ENCODE results near the gene RBM28. TPM values are rescaled to one million over a fixed set of nuclear protein-coding genes. Genes with fewer than 3 reads are reported as not detected.

The RBM28 gene
- total RNA-seq, 1 donor from 2014 or later, result 20.9 TPM

DNA sequence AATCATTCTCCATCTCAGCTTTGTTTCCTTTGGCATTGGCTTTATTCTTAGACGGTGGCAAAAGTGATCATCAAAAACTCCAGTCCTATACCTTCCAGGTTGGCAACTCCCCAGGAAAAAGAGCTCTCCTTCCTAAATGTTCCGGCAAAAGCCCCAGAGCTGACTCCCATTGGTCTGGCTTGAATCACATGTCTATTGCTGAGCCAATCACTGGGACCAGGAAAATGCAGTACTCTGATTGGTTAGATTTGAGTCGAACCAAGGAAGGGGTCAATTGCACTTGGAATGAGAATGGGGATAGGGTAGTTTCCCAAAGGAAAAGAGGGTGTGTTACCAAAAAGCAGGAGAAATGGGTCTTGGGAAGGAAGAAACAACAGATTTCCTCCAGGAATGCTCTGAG lies 80.3 kb downstream of the RBM28 start:
- TF ChIP-seq POLR2AphosphoS5 (IDR thresholded peaks at IDR 0.05; ENCODE audit: insufficient read depth in 1 of 2, low read depth in 1 of 2) (no peak), POLR2A (IDR thresholded peaks at IDR 0.05) (no peak)
- TF ChIP-seq, protein P1, sequence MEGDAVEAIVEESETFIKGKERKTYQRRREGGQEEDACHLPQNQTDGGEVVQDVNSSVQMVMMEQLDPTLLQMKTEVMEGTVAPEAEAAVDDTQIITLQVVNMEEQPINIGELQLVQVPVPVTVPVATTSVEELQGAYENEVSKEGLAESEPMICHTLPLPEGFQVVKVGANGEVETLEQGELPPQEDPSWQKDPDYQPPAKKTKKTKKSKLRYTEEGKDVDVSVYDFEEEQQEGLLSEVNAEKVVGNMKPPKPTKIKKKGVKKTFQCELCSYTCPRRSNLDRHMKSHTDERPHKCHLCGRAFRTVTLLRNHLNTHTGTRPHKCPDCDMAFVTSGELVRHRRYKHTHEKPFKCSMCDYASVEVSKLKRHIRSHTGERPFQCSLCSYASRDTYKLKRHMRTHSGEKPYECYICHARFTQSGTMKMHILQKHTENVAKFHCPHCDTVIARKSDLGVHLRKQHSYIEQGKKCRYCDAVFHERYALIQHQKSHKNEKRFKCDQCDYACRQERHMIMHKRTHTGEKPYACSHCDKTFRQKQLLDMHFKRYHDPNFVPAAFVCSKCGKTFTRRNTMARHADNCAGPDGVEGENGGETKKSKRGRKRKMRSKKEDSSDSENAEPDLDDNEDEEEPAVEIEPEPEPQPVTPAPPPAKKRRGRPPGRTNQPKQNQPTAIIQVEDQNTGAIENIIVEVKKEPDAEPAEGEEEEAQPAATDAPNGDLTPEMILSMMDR (IDR thresholded peaks at IDR 0.05), result no peak
- no peak overlapping the region for H3K27ac ChIP-seq
- no peaks in the 10 kb centered on the region for H3K27me3 ChIP-seq
- H3K4me3 ChIP-seq, result no peak overlapping the region
- no peaks in the 10 kb centered on the region for H3K36me3 ChIP-seq
- H3K9me3 ChIP-seq, result no peaks in the 10 kb centered on the region
- DNase-seq (ENCODE audit: extremely low spot score in 2 of 2), result no peak
- intact Hi-C loops (cut with DNase I), result no loop called here
- peaks cover 46% of the 10 kb centered on the region for H3K4me1 ChIP-seq

DNA sequence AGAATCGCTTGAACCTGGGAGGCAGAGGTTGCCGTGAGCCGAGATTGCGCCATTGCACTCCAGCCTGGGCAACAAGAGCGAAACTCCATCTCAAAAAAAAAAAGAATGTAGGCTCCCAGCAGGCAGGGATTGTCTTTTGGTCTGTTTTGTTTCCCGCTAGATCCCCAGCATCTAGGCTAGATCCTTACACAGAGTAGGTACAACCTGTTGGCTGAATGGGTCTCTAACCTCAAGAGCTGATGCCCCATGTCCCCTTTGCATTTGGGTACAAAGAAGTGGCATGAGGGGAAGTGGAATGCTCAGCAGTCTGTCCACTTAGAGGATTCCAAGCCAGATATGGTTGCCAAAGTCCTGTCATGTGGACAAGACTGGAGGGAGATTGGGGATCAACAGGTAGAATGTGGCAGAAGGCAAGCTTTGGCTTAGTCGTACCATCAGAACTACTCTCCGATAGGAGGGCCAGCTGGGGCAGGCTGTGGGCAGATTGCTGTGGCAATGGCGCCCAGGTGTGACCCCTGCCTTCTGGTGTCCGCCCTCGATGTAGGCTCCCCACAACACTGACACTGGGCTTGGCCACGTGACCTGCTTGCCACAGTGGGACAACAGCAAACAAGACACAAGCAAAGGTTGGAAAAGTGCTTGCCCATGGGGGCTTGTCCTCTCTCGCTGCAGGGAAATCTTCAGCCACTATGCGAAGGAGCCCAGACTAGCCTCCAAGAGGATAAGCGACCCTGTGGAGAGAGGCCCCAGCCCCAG lies 81.3 kb downstream of the RBM28 start:
- no peaks in the 10 kb centered on the region for H3K36me3 ChIP-seq
- DNase-seq (ENCODE audit: extremely low spot score in 2 of 2), result no peak
- H3K9me3 ChIP-seq, result no peaks in the 10 kb centered on the region
- TF ChIP-seq POLR2A (IDR thresholded peaks at IDR 0.05), result no peak
- no peak for TF ChIP-seq POLR2AphosphoS5 (IDR thresholded peaks at IDR 0.05; ENCODE audit: insufficient read depth in 1 of 2, low read depth in 1 of 2)
- TF ChIP-seq, protein P1 (IDR thresholded peaks at IDR 0.05), result no peak
- intact Hi-C loops (cut with DNase I), result no loop called here
- H3K27me3 ChIP-seq, result no peaks in the 10 kb centered on the region
- H3K4me3 ChIP-seq, result no peak overlapping the region
- no peak overlapping the region for H3K27ac ChIP-seq
- peaks cover 36% of the 10 kb centered on the region for H3K4me1 ChIP-seq

DNA sequence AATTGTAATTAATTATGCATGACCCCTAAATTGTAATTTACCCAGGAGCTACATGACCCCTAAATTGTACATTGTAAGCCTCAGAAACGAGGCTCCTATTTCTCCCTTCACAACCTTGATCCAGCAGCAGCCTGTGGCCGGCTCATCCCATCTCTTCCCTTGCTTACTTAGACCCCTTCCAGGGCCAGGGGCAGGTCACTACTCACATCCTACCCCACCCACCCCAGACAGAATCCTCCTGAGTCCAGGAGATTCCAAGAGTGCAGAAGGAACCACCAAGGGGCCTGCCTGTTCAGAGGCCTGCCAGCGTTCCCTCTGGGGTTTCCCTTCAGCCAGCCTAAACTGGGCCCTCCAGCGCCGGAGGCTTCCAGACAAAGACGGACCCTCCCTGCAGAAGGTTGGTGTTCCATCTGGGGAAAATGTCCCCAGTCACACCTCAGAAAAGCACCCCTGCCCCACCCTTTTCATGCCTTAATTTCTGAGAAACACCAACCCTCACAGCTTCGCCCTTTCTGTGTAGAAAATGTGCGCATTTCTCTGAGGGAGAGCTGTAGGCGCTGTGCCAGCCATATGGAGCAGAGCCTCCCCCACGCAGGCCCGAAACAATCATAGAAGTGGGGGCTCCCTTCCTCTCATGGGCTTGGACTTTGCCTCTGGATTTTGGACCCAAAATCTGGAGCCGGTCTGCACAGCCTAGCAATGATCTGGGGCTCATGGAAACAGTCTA lies 83.5 kb downstream of the RBM28 start:
- TF ChIP-seq POLR2A (IDR thresholded peaks at IDR 0.05) (no peak), POLR2AphosphoS5 (IDR thresholded peaks at IDR 0.05; ENCODE audit: insufficient read depth in 1 of 2, low read depth in 1 of 2) (no peak)
- TF ChIP-seq, protein P1 (IDR thresholded peaks at IDR 0.05), result no peak
- Histone ChIP-seq H3K27ac (peak overlapping the region; percentile 39), H3K4me3 (no peak overlapping the region), H3K4me1 (peaks cover 16% of the 10 kb centered on the region), H3K9me3 (no peaks in the 10 kb centered on the region), H3K27me3 (no peaks in the 10 kb centered on the region), H3K36me3 (no peaks in the 10 kb centered on the region)
- intact Hi-C loops (cut with DNase I), result no loop called here
- no peak for DNase-seq (ENCODE audit: extremely low spot score in 2 of 2)

DNA sequence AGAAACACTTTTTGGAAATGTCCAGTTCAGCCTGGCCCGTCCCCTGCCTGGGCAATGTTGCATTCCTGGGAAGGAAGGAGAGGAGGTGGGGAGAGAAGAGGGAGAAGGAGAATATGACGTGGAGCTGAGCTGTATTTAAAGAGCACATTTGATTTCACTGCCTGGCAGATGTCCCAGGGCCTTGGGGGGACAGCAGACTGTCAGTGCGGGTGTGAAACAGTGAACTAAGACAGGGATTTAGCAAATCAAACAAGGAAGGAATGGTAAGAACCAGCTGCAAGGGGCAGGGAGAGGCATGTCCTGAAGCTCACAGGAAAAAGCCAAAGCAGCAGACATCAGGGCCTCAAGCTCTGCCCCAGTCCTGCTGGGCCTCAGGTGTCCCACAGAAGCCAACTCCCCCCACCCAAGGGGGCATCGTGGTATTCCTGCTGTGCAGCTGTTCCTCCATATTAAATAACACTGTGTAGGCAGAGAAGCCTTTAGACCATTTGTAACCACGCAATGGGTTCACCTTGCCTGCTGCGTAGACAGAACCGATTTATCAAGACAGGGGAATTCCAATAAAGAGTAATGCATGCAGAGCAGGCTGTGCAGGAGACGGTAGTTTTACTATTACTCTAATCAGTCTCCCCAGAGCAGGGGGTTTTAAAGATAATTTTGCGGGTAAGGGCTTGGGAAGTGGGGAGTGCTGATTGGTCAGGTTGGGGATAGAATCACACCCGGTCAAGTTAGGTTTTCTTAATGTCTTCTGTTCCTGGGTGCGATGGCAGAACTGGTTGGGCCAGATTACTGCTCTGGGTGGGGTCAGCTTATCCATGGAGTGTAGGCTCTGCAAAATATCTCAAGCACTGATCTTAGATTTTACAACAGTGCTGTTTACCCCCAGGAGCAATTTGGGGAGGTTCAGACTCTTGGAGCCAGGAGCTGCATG lies 84.3 kb downstream of the RBM28 start:
- no peak for DNase-seq (ENCODE audit: extremely low spot score in 2 of 2)
- H3K27ac ChIP-seq, result peak overlapping the region; percentile 8
- intact Hi-C loops (cut with DNase I), result no loop called here

More for the DNA sequence above, 84.3 kb downstream of the RBM28 start:
- Histone ChIP-seq H3K4me1 (peaks cover 16% of the 10 kb centered on the region), H3K9me3 (no peaks in the 10 kb centered on the region), H3K27me3 (no peaks in the 10 kb centered on the region), H3K36me3 (no peaks in the 10 kb centered on the region), H3K4me3 (no peak overlapping the region)
- TF ChIP-seq POLR2AphosphoS5 (IDR thresholded peaks at IDR 0.05; ENCODE audit: insufficient read depth in 1 of 2, low read depth in 1 of 2) (peak in 1 of 2 donors; percentile 32), POLR2A (IDR thresholded peaks at IDR 0.05) (no peak)
- TF ChIP-seq, protein P1 (IDR thresholded peaks at IDR 0.05), result no peak
